Neural progenitor cell (in vitro differentiated cells): ENCODE results near the gene MAP2K5.

Experiments
- EZH2 ChIP-seq: fragments of 200-600 bp; sonication (generic); IDR thresholded peaks from 2 replicates; pipeline ENCODE4 v1.6.1; 2017; ENCODE audit warnings: antibody characterized with exemption, mild to moderate bottlenecking, moderate library complexity
- EZH2phosphoT487 ChIP-seq: fragments of 200-600 bp; sonication (generic); IDR thresholded peaks from 2 replicates; pipeline ENCODE4 v1.6.1; 2017; ENCODE audit warnings: antibody characterized with exemption
- TF ChIP-seq, protein P1 (sequence below): fragments of 200-600 bp; sonication (generic); IDR thresholded peaks from 2 replicates; pipeline ENCODE4 v1.5.1; 2017; ENCODE audit warnings: antibody characterized with exemption, mild to moderate bottlenecking

DNA sequence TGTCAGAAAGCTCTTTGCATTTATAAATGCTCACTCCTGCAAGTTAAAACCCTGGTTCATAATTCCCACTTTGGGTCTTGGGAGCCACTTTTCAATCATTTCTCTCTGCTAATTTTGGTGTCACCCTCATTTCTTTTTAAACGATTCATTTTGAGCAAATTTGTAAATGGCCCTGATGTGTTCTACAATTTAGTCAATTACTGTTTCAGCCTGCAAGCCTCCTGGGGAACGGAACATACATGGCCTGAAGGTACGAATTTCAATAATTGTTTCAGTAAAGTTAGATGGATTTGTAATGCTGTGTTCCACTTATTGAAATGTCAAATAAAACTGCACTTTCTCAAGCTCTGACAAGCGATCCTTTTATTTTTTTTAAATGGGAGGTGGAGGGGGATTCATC, 43.2 kb downstream of the MAP2K5 start:
- TF ChIP-seq, protein P1, sequence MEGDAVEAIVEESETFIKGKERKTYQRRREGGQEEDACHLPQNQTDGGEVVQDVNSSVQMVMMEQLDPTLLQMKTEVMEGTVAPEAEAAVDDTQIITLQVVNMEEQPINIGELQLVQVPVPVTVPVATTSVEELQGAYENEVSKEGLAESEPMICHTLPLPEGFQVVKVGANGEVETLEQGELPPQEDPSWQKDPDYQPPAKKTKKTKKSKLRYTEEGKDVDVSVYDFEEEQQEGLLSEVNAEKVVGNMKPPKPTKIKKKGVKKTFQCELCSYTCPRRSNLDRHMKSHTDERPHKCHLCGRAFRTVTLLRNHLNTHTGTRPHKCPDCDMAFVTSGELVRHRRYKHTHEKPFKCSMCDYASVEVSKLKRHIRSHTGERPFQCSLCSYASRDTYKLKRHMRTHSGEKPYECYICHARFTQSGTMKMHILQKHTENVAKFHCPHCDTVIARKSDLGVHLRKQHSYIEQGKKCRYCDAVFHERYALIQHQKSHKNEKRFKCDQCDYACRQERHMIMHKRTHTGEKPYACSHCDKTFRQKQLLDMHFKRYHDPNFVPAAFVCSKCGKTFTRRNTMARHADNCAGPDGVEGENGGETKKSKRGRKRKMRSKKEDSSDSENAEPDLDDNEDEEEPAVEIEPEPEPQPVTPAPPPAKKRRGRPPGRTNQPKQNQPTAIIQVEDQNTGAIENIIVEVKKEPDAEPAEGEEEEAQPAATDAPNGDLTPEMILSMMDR, result no peak
- TF ChIP-seq EZH2 (no peak), EZH2phosphoT487 (no peak)
